KMS-11 (cell line): Measurements from ENCODE around the gene RPN2.

ENCODE experiments used
- H2AFZ ChIP-seq: fragments of 200-600 bp; sonication (generic); 2 replicates; pipeline ENCODE4 v1.6.1; 2016; ENCODE audit warnings: antibody characterized with exemption, mixed run types, low read depth
- H3K27ac ChIP-seq: fragments of 200-600 bp; sonication (generic); 2 replicates; pipeline ENCODE4 v1.6.1; 2016; ENCODE audit warnings: mild to moderate bottlenecking, mixed run types
- H3K27me3 ChIP-seq: fragments of 200-600 bp; sonication (generic); 2 replicates; pipeline ENCODE4 v1.6.1; 2017; ENCODE audit warnings: mild to moderate bottlenecking, low read depth, mixed run types, moderate library complexity; ENCODE audit not compliant: insufficient read depth
- H3K36me3 ChIP-seq: fragments of 200-600 bp; sonication (generic); 2 replicates; pipeline ENCODE4 v1.6.1; 2017; ENCODE audit warnings: mild to moderate bottlenecking, mixed run types; ENCODE audit not compliant: insufficient read depth
- H3K4me1 ChIP-seq: fragments of 200-600 bp; sonication (generic); 2 replicates; pipeline ENCODE4 v1.6.1; 2016; ENCODE audit warnings: mild to moderate bottlenecking, low read depth, mixed run types; ENCODE audit not compliant: poor library complexity, severe bottlenecking
- H3K4me2 ChIP-seq: fragments of 200-600 bp; sonication (generic); 2 replicates; pipeline ENCODE4 v1.7.0; 2016; ENCODE audit warnings: mild to moderate bottlenecking, mixed run types
- H3K4me3 ChIP-seq: fragments of 200-600 bp; sonication (generic); IDR thresholded peaks from 2 replicates; pipeline ENCODE4 v1.6.1; 2017; ENCODE audit warnings: low read depth, low read length, mixed read lengths; ENCODE audit not compliant: insufficient read depth
- H3K79me2 ChIP-seq: fragments of 200-600 bp; sonication (generic); 2 replicates; pipeline ENCODE4 v1.6.1; 2016; ENCODE audit warnings: low read depth, mixed run types; ENCODE audit not compliant: insufficient read depth
- H3K9ac ChIP-seq: fragments of 200-600 bp; sonication (generic); 2 replicates; pipeline ENCODE4 v1.6.1; 2016; ENCODE audit warnings: mild to moderate bottlenecking, mixed run types
- H4K20me1 ChIP-seq: fragments of 200-600 bp; sonication (generic); 2 replicates; pipeline ENCODE4 v1.6.1; 2016; ENCODE audit warnings: mild to moderate bottlenecking, mixed run types; ENCODE audit not compliant: insufficient read depth
- TF ChIP-seq, protein P1 (sequence below): fragments of 200-600 bp; sonication (generic); conservative IDR thresholded peaks from 2 replicates; pipeline ENCODE4 v1.6.1; 2017; ENCODE audit warnings: low read depth, mild to moderate bottlenecking, antibody characterized with exemption, low read length, moderate library complexity, mixed read lengths

Gene RPN2

DNA sequence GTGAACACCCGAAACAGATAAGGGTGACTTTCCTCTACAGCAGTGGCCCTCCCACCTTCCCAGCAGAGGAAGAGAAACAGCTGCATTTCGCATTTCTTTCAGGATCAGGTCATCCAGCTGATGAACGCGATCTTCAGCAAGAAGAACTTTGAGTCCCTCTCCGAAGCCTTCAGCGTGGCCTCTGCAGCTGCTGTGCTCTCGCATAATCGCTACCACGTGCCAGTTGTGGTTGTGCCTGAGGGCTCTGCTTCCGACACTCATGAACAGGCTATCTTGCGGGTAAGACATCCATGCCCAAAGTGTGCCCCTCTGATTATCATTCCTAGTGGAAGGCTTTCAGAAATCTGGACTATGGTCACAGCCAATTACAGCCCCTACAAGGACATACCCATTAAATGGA is 28.0 kb downstream of the RPN2 start:
- Histone ChIP-seq H3K36me3 (peaks cover 40% of the 10 kb centered on the region; the same call in 1 of the 2 replicates), H3K79me2 (peaks cover 4% of the 10 kb centered on the region; the same call in 1 of the 2 replicates), H3K9ac (no peak overlapping the region), H2AFZ (no peak overlapping the region), H3K27ac (no peak overlapping the region), H3K4me1 (peaks cover 1% of the 10 kb centered on the region), H3K4me3 (no peak overlapping the region), H3K4me2 (no peak overlapping the region), H3K27me3 (no peaks in the 10 kb centered on the region), H4K20me1 (0 out of 2 replicates have a peak, but pooled peaks cover 4% of the 10 kb centered on the region)
- TF ChIP-seq, protein P1, sequence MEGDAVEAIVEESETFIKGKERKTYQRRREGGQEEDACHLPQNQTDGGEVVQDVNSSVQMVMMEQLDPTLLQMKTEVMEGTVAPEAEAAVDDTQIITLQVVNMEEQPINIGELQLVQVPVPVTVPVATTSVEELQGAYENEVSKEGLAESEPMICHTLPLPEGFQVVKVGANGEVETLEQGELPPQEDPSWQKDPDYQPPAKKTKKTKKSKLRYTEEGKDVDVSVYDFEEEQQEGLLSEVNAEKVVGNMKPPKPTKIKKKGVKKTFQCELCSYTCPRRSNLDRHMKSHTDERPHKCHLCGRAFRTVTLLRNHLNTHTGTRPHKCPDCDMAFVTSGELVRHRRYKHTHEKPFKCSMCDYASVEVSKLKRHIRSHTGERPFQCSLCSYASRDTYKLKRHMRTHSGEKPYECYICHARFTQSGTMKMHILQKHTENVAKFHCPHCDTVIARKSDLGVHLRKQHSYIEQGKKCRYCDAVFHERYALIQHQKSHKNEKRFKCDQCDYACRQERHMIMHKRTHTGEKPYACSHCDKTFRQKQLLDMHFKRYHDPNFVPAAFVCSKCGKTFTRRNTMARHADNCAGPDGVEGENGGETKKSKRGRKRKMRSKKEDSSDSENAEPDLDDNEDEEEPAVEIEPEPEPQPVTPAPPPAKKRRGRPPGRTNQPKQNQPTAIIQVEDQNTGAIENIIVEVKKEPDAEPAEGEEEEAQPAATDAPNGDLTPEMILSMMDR = no peak

DNA sequence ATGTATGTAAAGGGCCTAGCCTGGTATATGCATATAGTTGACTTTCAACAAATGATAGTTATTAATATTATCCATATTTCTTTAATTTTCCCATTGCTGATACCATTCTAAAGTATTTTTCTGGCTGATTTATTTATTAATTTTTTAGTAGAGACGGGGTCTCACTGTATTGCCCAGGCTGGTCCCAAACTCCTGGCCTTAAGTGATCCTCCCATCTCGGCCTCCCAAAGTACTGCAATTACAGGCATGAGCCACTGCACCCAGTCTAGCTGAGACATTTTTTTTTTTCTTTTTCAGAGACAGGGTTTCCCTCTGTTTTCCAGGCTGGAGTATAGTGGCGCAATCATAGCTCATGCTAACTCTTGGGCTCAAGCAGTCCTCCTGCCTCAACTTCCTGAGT is 30.1 kb downstream of the RPN2 start:
- Histone ChIP-seq H3K4me1 (no peaks in the 10 kb centered on the region), H3K27me3 (no peaks in the 10 kb centered on the region), H3K4me3 (no peak overlapping the region), H3K9ac (no peak overlapping the region), H3K4me2 (no peak overlapping the region), H3K27ac (no peak overlapping the region), H2AFZ (no peak overlapping the region), H3K79me2 (peaks cover 2% of the 10 kb centered on the region; the same call in 1 of the 2 replicates), H4K20me1 (0 out of 2 replicates have a peak, but pooled peaks cover 4% of the 10 kb centered on the region), H3K36me3 (peaks cover 33% of the 10 kb centered on the region; the same call in 1 of the 2 replicates)
- TF ChIP-seq, protein P1 = no peak

DNA sequence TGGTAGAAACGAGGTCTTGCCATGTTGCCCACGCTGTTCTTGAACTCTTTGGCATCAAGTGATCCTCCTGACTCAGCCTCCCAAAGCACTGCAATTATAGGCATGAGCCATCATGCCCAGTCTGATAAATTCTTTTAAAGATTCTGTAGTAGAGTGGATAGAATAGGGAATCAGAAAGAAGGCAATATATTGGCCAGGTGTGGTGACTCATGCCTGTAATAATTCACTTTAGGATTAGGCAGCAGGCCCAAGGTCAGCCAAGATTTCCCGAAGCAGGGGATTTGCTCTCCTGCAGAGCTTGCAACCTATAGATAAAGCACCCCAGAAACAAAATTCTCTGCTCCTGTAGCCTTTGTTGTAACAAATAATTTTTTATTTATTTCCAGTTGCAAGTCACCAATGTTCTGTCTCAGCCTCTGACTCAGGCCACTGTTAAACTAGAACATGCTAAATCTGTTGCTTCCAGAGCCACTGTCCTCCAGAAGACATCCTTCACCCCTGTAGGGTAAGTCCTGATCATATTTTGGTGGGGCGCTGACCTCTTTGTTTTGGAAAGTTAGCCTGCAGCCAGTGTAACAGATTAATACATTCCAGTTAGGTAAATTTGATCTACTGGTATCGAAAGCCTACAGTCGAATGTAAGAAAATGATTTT is 30.7 kb downstream of the RPN2 start:
- H3K27me3 ChIP-seq = no peaks in the 10 kb centered on the region
- 0 out of 2 replicates have a peak, but pooled peaks cover 4% of the 10 kb centered on the region for H4K20me1 ChIP-seq
- no peak overlapping the region for H3K4me3 ChIP-seq
- no peak overlapping the region for H3K4me2 ChIP-seq
- TF ChIP-seq, protein P1 = no peak
- H3K4me1 ChIP-seq = no peaks in the 10 kb centered on the region
- no peak overlapping the region for H3K27ac ChIP-seq
- H2AFZ ChIP-seq = no peak overlapping the region
- H3K79me2 ChIP-seq = no peaks in the 10 kb centered on the region
- H3K36me3 ChIP-seq = peaks cover 33% of the 10 kb centered on the region; the same call in 1 of the 2 replicates
- H3K9ac ChIP-seq = no peak overlapping the region

DNA sequence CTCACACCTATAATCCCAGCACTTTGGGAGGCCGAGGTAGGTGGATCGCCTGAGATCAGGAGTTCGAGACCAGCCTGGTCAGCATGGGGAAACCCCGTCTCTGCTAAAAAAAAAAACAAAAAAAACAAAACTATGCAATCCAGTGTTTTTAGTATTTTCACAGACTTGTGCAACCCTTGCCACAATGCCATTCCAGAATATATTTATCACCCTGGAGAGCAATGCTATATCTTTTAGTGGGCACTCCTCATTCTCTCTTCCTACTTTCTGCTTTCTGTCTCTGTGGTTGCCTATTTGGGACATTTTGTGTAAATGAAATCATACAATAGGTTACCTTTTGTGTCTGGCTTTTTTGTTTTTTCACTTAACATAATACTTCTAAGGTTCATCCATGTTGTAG is 39.3 kb downstream of the RPN2 start:
- H3K27ac ChIP-seq = no peak overlapping the region
- TF ChIP-seq, protein P1 = no peak

More for the DNA sequence above, 39.3 kb downstream of the RPN2 start:
- peaks cover 19% of the 10 kb centered on the region for H3K4me1 ChIP-seq
- H3K4me3 ChIP-seq = no peak overlapping the region
- no peak overlapping the region for H2AFZ ChIP-seq
- H3K36me3 ChIP-seq = peaks cover 14% of the 10 kb centered on the region; the same call in 1 of the 2 replicates
- H3K79me2 ChIP-seq = no peaks in the 10 kb centered on the region; the same call in 1 of the 2 replicates
- H3K27me3 ChIP-seq = no peaks in the 10 kb centered on the region
- H3K4me2 ChIP-seq = no peak overlapping the region
- H4K20me1 ChIP-seq = no peaks in the 10 kb centered on the region
- no peak overlapping the region for H3K9ac ChIP-seq
